ENCODE measurements around the gene SGPP2.

Gene SGPP2

DNA sequence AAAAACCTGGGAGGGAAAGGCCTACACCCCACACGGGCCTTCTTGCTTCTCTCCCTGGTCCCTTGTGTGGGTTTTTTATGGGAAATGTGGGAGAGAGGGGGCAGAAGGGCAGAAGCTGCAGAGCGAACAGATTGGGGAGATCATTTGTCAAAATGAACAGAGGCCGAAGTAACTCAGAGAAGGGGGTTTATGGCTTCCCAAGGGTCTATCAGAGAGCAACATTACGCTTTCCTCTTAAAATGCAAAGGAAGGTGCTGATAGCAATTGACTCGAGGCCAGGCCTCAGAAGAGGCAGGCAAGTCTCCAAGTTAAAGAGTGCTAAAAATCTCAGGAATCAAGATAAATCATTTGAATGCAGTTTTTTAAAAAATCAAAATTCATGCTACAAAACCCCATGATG, 101.5 kb downstream of the SGPP2 start:
- DNase-seq (ENCODE audit: low read depth) = no peak

DNA sequence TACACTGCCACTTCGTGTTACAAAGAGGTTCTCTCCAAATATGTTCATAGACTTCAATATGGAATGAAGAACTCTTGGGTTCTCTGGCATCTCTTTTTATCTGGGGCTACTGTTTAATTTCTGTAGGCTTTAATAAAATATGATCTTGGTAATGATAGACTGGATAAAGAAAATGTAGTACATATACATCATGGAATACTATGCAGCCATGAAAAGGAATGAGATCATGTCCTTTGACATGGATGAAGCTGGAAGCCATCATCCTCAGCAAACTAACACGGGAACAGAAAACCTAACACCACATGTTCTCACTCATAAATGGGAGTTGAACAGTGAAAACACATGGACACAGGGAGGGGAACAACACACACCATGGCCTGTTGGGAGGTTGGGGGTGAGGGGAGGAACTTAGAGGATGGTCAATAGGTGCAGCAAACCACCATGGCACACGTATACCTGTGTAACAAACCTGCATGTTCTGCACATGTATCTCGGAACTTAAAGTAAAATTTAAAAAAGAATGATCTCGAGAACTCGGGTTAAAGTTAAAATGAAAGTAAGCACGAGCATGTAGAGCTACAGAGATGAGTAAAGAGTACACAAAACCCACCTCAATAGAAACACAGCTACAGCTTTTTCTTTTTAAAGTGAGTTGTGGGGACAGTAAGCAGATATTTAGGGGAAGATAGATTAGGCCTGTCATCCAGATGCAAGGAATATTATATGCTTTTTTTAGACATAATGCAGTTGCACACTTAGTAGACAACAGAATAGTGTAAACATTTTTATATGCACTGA, 102.3 kb downstream of the SGPP2 start:
- DNase-seq (ENCODE audit: low read depth) = no peak

DNA sequence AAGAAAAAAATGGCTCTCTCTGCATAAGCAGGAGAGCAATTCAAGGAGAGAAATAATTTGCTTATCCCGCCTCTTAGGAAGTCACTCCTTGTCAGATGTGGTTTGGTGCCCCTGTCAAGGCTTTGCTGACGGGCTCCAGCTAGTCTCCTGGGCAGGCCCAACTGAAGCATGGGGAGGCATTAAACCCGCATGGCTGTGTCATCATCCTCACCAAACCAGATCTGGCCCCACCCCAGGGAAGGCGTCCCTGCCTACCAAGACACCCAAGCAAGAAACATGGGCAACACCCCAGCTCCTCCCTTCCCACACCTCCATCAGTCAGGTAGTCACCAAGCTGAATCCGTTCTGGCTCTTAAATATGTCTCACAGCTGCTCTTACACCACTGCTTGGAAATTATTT, 108.0 kb downstream of the SGPP2 start:
- no peak for DNase-seq (ENCODE audit: low read depth)

DNA sequence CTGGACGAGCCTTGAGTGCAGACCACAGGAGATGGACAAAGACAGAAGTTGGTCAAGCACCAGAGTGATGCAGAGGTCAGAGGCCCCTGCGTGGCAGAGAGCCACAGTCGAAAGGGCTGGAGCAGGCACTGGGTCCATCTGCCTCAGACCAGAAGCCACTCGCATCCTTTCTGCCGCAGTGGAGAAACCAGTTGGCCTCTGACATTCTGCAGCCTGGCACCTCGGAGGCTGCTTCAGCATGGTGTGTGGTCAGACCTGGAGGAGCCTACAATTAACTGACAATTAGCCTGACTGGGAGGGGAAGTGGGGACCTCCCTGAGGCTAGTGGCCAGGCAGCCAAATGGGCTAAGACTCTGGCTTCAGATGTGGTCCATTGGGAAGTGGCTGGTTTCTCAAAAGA, 111.1 kb downstream of the SGPP2 start:
- DNase-seq (ENCODE audit: low read depth) = no peak

DNA sequence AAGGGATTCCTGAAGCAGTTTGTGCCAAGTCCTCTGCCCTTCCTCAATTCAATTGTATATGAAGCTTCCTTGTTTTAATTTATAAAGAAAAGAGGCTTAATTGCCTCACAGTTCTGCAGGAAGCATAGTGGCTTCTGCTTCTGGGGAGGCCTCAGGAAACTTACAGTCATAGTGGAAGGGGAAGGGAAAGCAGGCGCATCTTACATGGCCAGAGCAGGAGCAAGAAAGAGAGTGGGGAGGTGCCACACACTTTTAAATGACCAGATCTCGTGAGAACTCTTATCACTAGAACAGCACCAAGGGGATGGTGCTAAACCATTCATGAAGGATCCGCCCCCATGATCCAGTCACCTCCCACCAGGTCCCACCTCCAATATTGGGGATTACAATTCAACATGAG, 114.2 kb downstream of the SGPP2 start:
- DNase-seq (ENCODE audit: low read depth) = no peak

DNA sequence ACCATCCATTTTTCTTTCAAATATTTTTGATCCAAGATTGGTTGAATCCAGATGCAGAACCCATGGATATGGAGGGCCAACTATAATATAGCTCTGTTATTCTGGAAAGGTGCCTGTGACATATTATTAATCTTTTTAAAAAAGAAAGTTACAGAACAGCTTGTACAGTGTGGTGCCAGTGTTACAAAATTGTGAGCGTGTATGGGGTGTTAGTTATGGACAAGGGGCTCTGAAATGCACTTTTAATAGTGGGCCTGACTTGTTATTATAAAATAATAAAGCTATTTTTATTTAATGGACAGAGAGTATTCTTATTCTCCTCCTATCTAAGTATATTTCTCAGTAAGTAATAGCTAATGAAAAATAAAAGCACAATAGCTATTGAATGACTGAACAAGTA, 120.3 kb downstream of the SGPP2 start:
- DNase-seq (ENCODE audit: low read depth) = no peak

DNA sequence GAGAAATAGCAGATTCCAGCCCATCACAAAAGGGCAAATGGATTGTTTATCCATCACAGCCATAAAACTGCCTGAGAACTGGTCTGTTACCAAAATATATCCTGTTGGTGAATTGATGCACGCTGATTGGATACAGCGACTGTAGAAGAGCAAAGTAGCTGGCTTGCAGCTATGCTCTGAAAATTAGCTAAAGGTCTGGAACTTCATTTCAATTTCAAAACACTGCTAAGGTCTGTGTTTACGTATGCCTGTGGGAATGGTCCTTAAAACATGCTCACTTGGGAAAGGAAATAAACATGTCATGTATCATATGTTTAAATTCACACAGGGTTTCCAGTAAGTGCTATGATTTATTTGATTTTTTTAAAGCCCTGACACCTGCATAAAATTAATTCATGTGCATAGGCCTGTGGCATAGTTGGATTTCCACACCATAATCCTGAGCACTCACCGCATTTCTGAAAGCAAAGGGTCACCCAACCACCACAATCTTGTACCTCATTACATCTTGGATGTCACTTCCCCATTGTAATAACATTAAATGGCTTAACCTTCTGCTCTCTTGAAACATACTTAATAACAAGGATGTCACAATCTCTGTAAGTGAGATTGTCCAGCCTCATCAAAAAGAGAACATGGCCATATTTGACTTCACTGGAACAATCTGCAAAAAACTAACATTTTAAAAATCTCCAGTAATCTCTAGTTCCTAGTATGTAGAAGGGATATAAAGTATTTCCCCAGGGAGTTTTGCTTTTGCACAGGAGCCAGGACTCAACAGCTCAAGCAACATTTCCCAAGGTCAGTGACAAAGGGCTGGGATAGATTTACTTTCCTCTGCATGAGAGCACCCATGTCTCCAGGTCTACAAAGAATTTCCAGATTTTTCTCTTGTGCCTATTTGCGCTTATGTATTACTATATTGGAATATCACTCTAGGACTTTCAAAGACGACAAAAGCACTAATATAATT, 121.8 kb downstream of the SGPP2 start:
- no peak for DNase-seq (ENCODE audit: low read depth)

DNA sequence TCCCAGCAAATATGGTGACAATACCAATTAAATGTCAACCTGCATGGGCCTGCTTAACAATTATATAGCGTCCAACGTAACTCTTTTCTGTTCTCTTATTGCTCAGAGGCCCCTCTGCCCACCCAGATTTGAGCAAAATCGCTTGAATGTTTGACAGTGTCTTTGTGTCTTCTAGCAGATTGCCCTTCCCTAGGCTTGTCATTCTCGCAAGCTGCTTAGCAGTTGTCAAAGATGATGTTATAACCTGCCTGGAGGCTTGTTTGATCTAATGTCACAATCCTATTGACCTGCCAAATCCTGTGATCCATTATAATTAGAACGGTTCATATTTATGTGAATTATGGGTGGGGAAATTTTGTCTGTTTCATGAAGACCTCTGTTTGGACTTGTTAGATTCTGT, 122.7 kb downstream of the SGPP2 start:
- no peak for DNase-seq (ENCODE audit: low read depth)

DNA sequence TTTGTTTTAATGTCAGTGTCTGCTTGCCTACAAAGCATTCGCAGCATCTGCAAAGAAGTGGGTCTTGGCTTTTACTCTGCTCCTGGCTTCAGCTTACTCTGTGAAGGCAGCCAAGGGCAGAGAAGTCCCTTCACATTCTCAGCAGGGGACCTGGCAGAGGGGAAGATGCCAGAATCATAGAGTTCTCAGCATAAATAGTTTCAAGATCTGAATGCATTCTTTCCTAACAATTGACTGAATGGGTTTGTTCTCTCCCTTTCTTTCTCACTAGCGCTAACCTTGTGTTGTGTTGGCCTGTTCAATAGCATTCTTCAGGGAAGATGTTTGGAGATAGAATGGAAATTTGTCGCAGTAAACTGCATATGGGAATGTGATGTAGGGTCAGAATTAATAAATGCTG, 124.6 kb downstream of the SGPP2 start:
- no peak for DNase-seq (ENCODE audit: low read depth)

DNA sequence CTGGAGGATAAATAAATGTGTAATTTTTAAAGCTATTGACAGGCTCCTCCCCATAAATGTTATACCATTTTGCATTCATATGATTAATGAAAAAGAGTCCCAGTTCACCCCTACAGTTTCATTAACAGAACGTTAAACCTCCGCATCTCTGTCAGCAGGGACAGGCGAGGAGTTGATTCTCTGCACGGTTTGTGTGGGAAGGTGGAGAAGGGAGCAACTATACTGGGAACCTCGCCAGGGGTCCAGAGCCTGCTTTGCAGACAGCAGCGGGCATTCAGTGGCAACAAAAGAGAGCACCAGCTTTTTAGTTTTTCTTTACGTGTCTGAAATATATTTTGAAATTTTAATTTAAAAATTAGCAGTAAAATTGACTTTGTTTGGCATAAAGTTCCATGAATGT, 130.2 kb downstream of the SGPP2 start:
- no peak for DNase-seq (ENCODE audit: low read depth)

DNA sequence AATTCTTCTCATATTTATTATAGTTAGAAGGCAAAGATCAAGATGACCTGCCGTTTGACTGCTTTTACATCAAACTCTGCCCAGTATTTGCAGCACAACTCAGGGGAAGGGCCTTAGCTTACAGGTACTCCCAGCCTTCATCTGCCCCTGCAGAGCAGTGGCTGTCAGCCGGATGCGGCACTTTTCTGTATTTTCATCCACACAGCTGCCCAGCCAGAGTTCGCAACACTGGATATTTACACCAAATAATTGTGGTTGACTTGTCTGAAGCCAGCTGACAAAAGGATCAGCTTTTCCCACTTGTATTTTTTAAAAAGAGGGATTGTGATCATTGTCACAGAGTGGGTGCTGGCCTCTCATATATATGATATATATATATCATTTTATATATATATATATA, 136.8 kb downstream of the SGPP2 start:
- DNase-seq (ENCODE audit: low read depth) = no peak

DNA sequence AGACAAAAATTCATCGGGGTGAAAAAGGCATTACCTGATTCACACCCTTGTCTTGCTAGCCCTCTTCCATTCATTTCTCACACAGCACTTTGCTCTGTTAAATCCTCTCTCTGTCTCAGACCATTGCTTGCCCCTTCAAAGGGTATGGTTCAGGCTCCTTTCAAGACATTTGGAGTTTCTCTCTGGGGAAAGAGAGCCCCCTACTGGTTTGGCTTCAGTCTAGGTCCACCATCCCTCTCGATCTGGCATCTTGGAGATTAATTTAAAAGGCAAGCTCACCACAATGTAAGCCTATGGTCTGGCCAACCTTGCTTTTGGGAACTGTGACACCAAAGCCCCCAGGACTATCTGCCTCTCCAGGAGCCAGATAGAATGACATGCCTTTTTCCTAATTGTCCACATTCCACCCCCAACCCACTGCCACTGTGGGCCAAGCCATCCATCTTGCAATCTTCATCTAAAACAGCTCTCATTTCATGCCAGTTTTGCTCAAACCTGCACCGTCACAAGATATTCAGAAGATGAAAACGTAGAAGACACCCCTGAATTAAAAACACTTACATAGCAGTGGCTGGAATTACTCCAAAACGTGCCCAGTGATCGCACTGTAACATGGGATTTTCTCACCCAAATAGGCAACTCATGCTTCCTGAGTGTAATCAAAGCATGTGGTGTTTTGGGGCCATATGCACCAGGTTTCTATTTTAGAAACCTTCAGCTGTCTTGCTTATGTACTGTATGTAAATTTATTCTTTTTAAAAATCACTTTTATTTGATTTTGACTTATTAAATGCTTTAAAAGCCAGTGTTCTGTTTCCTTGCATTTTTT, 137.7 kb downstream of the SGPP2 start:
- DNase-seq (ENCODE audit: low read depth) = peak; percentile 5

DNA sequence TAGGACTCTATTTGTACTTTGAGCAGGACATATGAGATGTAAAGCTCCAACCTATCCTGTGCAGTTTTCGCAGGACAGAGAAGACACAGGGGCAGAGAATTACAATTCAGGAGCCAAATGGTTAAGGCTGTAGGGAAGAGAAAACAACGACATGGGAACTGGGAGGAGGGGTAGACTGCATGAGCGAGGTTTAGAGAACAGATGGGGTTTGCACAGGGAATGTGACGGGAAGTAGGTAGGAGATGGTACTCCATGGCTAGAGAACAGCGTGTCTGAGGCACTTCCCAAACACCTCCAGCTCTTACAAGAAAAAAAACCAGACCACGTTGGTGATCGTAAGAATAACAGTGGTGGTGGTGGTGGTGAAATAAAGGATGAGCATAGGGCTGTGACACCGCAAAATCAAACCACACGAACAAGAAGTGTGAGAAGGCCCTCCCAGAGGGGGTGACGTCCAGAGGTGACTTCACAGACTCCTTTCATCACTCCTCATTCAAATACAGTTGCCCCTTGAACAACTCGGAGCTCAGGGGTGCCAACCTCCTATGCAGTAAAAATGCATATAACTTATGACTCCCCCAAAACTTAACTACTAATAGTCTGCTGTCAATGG, 138.9 kb downstream of the SGPP2 start:
- no peak for DNase-seq (ENCODE audit: low read depth)

DNA sequence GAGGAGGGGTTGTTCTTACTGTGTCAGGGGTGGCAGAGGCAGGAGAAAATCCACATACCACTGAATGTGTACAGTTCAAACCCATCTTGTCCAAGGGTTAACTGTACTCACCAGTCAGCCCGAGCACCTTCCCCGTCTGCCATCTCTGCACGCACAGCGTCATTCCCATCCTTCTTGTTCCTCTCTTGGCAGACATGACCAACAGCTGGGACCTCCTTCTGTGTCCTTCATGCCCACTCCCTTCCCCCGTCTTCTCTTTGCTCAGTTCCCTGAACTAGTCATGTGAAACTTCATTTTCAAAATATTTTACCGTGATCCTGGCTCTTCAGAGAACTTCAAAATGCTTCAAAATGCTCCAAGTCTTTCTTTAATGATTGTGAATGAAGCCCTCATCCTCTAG, 139.6 kb downstream of the SGPP2 start:
- DNase-seq (ENCODE audit: low read depth) = no peak

DNA sequence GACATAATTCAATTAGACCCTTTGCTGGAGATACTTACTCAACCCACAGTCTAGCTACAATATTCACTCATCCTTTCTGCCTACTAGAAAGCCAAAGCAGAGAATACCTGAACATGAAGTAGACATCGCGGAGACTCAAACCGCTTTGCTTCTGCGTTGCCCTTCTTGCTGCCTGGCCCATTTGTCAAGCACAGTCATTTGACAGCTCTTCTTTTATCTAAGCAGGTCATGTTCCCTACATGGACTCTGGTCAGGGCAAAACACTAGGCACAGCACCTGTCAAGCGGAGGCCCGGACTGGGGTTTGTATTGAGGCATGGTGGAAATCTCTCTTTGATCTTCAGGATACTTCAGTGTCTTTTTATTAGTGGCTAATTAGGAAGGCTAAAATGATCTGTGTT, 141.9 kb downstream of the SGPP2 start:
- DNase-seq (ENCODE audit: low read depth) = no peak

DNA sequence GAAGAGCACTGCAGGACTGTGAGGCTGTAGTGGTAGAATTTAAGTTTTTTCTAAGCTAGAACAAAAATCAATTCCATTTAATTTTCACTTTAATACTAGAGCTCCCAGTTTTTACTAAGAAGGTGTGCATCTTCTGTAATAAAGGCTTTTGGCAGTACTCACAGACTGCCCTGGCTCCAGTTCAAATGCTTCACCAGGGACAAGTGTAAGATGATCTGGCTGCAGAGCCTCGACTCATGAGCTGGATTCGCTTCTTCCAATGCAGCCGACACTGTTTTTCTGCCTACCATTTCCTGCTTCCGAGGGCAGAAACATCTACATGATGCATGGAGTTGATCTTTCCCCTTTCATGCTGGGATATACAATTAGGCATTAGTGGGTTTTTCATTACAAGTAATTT, 144.5 kb downstream of the SGPP2 start:
- no peak for DNase-seq (ENCODE audit: low read depth)

DNA sequence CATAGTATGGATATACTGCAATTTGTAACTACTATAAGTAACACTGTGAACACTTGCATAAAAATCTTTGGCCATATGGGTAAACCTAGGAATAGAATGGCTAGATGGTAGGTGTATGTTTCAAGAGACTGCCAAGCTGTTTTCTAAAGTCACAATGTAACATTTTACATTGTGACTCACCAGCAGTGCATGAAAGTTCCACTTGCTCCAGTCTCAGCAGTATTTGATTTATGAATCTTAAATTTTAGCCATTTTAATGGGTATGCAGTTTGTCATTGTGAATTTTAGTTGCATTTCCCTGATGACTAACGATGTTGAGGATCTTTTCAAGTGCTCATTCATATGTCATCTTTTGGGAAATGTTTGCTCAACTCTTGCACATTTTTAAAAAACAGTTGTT, 145.5 kb downstream of the SGPP2 start:
- DNase-seq (ENCODE audit: low read depth) = no peak

DNA sequence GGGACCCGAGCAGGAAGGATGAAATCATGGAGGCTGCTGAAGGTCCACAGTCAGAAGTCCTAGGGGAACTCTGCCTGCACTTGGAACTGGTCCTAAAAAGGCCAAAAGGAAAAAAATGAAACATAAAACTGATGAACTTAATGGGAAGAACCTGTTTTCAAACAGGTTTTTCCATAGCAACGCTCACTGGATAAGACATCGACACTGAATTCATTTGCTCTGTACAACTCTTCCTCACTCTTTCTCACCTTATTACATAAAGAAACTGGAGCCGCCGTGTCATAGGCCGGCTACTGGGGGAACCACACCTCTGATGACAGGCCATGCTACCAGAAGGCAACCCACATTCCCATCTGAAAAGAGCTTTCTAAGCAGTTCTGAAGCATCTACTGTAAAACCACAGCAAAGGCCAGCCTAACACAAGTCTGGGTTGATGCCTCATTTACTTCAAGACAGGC, 147.9 kb downstream of the SGPP2 start:
- no peak for DNase-seq (ENCODE audit: low read depth)

DNA sequence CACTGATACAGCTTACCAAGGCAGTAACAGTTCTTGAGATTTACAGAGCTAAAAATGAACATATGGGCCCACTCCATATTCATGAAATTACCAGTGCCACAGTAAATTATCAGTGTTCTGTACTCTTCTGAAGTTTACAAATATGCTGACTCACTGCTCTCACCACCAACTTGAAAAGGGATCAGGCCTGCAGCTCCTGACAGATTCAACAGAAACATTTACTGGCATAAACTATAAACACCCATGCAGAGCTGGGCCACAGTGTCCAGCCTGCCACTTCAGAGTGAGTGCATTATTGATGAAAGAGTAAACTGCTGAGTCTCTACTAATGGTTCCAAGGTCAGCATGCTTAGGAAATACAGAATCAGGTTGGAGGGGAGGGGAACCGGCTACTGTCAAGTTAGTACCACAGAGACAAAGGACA, 148.4 kb downstream of the SGPP2 start:
- no peak for DNase-seq (ENCODE audit: low read depth)

DNA sequence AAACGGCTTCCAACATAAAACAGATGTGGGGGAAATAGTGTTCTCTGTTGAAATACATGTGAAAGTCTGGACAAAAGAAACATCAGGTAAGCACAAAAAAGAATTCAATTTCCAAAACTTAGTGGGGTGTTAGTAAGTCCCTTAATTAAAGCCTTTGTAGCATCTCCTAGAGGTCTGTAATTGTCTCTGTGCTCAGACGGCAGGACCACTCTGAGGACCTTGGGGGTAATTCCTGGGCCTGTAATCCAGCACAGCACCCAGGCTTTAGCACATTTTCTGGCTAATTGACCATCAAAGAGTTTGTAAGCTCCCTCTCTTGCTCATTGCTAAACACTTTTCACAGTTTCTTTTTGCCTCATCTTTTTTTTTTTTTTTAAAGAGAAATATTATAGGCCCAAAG, 151.3 kb downstream of the SGPP2 start:
- no peak for DNase-seq (ENCODE audit: low read depth)

DNA sequence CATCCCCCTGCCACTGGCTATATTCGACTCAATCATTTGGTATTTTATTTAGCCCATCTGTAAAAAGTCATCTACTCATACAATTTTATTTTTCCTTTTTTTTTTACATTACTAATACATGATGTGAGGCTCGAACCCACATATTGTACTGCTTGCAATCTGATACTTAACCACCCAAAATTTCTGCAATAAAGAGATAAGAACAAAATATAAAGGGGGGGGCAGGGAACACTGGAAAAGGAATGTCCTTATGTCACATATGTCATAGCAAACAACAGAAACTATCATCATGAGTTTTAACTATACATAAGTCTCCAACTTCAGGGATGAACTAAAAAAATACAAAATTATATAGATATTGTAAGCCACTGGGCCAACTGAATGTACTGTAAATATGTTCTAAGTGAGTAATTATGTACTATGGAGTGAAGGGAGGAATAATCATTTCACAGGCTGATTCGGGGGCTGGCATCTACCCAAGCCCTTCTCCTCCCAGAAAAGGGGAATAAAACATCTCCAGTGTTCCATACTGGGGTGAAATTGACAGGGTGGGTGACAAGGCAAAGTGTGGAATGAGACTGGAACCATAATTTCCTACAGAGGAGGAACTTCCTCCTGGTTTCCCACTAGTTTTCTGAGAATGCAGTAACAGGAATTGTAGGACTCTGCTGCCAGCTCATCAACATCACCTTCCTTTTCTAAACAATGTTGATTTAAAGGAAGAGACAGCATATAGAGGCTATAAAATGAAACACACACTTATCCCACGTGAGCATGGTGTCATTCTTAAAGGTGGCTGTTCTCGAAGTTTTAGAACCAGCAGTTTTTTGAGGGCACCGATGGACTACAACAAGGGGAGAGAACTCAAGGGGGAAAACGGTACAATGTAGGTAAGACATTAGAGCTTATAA, 152.1 kb downstream of the SGPP2 start:
- DNase-seq (ENCODE audit: low read depth) = no peak
